ENCODE data around the gene F10.
"Not testable (repeated sequence)": the region's sequence is repeated elsewhere in the genome, so short reads cannot be mapped to it uniquely, and the experiment has no call there.

F10 gene

DNA sequence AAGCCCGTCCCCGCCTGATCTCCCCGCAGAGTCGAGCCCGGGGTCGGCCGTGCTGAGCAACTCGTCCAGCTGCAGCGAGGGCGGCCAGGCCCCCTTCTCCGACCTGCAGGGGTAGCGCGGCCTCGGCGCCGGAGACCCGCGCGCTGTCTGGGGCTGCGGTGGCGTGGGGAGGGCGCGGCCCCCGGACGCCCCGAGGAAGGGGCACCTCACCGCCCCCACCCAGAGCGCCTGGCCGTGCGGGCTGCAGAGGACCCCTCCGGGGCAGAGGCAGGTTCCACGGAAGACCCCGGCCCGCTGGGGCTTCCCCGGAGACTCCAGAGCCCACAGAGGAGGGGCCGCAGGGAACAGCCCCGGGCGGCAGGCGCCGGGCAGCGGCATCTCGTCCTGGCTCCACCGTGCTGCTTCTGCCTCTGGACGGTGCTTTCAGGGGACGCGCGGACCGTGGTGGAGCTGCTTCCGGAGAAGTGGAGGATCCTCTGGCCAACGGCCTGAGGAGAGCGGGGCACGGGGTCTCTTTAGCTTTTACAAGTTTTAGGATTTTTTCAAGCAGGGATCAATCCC, 25.8 kb upstream of the F10 start:
- in situ Hi-C loops (cut with HindIII; ENCODE audit: low sequenced_read_pairs), result no loop called here

GRCh38 chr13:113097651-113098050, 24.9 kb upstream of the F10 start:
- in situ Hi-C loops (cut with HindIII; ENCODE audit: low sequenced_read_pairs), result no loop called here

- in situ Hi-C loops (cut with HindIII; ENCODE audit: low sequenced_read_pairs), result no loop called here
Observed at GRCh38 chr13:113098162-113098732, 24.4 kb upstream of the F10 start.

GRCh38 chr13:113099142-113099541, 23.5 kb upstream of the F10 start:
- in situ Hi-C loops (cut with HindIII; ENCODE audit: low sequenced_read_pairs), result no loop called here

DNA sequence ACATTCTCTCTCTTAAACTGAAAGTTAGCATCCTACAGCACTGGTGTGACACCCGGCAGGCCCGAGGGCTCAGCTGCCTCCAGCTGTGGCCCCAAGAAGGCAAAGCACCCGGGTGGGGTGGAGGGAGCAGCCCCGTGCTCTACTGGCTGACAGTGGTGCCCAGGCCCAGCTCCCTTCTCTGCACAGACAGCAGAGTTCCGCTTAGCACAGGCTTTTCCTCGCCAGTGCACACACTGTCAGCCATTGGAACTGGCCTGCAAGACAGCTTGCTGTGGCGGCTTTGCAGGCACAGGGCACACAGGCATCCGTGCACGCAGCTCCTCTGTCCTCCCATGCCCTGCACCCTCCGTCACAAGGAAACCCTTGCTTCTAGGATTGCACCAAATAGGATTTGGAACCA, 20.3 kb upstream of the F10 start:
- in situ Hi-C loops (cut with HindIII; ENCODE audit: low sequenced_read_pairs), result not testable (repeated sequence)

GRCh38 chr13:113102727-113103126, 19.9 kb upstream of the F10 start:
- in situ Hi-C loops (cut with HindIII; ENCODE audit: low sequenced_read_pairs), result no loop called here

DNA sequence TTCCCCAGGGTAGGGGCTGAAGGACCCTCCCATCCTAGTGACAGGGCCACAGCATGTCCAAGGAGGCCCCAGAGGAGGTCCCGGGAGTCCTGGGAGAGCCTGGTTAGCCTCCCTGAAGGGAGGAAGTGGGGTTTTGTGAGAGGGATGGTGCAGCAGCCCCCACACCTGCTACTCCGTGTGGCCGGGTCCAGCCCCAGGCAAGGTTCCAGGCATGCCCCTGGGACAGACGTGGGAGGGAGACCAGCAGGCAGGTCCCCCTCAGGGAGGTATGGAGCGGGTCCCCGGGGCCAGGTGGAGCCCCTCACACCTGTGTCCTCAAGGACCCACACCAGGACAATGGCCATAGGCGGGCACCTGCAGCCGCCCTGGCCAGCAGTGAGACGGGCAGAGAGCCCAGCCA, 19.0 kb upstream of the F10 start:
- in situ Hi-C loops (cut with HindIII; ENCODE audit: low sequenced_read_pairs), result no loop called here

DNA sequence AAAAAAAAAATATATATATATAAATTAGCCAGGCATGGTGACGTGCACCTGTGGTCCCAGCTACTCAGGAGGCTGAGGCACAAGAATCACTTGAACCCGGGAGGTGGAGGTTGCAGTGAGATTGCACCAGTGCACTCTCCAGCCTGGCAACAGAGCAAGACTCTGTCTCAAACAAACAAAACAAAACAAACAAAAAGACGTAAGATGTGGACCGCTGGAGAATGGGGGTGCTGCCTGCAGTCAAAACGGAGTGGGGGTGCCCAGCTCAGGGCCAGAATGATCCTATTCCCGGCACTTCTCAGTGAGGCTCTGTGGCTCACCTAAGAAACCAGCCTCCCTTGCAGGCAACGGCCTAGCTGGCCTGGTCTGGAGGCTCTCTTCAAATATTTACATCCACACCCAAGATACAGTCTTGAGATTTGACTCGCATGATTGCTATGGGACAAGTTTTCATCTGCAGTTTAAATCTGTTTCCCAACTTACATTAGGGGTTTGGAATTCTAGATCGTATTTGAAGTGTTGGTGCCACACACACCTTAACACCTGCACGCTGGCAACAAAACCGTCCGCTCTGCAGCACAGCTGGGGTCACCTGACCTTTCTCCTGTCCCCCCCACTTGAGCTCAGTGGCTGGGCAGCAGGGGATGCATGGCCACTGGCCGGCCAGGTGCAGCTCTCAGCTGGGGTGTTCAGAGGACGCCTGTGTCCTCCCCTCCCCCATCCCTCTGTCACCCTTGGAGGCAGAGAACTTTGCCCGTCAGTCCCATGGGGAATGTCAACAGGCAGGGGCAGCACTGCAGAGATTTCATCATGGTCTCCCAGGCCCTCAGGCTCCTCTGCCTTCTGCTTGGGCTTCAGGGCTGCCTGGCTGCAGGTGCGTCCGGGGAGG, 17.3 kb upstream of the F10 start, which contains the start of gene F7:
TSS of gene F7 (plus strand) at position 760 of the 889 bp plus-strand sequence. CDS start at position 811, 51 bp downstream.
- in situ Hi-C loops (cut with HindIII; ENCODE audit: low sequenced_read_pairs), result no loop called here

DNA sequence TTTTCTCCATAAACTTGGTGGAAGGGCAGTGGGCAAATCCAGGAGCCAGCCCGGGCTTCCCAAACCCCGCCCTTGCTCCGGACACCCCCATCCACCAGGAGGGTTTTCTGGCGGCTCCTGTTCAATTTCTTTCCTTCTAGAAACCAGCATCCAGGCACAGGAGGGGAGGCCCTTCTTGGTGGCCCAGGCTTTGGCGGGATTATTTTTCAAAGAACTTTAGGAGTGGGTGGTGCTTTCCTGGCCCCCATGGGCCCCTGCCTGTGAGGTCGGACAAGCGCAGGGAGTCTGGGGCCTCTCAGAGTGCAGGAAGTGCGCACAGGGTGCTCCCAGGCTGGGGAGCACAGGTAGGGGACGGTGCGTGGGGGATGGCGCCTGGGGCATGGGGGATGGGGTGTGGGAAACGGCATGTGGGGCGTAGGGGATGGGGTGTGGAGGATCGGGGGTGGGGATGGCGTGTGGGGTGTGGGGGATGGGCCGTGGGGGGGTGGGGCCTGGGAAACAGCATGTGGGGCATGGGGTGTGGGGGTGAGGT, 16.6 kb upstream of the F10 start:
- in situ Hi-C loops (cut with HindIII; ENCODE audit: low sequenced_read_pairs), result no loop called here

DNA sequence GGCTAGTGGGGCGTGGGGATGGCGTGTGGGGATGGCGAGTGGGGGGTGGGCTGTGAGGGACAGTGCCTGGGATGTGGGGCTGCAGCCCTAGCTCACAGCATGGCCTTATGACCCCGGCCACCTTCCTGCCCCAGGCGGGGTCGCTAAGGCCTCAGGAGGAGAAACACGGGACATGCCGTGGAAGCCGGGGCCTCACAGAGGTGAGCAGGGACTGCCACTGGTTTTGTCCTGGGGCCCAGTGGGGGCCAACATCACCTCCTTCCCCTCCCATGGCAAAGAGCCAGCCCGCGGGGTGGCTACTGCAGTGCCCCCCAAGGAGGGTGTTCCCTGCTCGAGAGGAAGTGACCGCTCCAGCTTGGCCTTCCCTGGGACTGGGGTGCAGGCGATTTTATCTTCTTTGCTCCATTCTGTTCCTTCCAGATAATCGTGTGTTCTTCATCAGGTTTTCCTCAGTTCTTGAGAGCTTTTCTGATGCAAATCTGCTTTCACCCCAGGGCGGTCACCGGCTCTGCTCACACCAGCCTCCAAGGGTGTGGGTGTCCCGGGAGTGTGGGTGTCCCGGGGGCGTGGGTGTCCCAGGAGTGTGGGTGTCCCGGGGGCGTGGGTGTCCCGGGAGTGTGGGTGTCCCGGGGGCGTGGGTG, 15.8 kb upstream of the F10 start:
- in situ Hi-C loops (cut with HindIII; ENCODE audit: low sequenced_read_pairs), result no loop called here

GRCh38 chr13:113108521-113108920, 14.1 kb upstream of the F10 start:
- in situ Hi-C loops (cut with HindIII; ENCODE audit: low sequenced_read_pairs), result not testable (repeated sequence)

GRCh38 chr13:113109151-113110047, 13.2 kb upstream of the F10 start:
- in situ Hi-C loops (cut with HindIII; ENCODE audit: low sequenced_read_pairs), result no loop called here

DNA sequence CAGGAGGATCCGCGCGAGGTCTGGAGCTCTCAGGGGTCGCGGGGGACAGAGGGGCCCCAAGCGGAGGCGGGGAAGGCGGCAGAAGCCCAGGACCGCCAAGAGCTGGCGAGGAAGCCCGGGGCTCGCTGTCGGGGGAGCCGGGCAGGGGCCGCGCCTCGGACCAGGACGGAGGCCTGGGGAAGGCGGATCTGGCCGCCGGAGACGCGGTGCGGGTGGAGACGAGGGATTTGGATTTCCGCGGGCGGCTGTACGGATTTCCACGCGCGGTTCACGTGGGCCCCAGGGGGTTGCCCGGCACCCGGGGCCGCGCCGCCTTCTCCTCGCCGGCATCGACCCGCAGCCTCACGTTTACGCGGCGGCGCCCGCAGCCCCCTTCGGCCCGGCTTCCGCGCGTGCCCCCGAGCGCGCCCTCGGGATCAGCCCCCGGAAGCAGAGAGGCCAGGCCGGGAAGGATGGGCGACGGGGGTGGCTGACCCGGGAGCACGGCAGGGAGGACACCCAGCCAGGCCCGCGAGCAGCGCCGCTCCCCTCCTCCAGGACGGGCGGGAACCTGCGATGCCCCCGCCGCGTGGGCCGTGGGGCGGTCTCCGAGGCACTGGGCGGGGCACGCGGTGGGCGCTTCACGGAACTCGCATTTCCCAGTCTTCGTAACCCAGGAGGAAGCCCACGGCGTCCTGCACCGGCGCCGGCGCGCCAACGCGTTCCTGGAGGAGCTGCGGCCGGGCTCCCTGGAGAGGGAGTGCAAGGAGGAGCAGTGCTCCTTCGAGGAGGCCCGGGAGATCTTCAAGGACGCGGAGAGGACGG, 12.3 kb upstream of the F10 start:
- in situ Hi-C loops (cut with HindIII; ENCODE audit: low sequenced_read_pairs), result no loop called here

DNA sequence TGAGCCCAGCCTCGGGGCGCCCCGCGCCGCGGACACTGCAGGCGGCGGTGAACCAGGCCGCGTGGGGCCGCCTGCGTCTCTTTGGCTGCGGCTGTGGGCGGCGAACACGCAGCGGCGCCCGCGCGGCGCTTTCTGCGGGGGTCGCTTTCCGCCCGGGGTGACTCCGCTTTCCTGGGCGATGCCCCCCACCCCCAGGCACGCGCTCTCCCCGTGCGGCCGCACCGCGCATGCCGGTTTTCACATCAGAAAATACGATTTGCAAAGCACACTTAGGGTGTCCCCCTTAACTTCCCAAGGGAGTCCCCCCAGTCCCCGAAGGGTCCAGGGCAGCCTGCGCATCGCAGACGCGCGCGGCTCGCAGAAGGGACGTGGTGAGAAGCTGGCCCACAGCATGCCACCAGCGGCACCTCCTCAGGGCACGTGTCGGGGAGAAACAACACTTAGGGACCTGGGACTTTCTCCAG, 11.7 kb upstream of the F10 start:
- in situ Hi-C loops (cut with HindIII; ENCODE audit: low sequenced_read_pairs), result no loop called here

- in situ Hi-C loops (cut with HindIII; ENCODE audit: low sequenced_read_pairs), result not testable (repeated sequence)
Observed at GRCh38 chr13:113111821-113112220, 10.8 kb upstream of the F10 start.

DNA sequence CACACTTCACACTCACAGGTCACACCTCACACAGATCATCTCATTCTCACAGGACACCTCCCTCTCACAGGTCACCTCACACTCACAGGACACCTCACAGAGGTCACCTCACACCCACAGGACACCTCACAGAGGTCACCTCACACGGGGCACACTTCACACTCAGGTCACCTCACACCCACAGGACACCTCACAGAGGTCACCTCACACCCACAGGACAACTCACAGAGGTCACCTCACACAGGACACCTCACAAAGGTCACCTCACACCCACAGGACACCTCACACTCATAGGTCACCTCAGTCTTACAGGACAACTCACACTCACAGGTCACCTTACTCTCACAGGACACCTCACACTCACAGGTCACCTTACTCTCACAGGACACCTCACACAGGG, 10.1 kb upstream of the F10 start:
- in situ Hi-C loops (cut with HindIII; ENCODE audit: low sequenced_read_pairs), result not testable (repeated sequence)

DNA sequence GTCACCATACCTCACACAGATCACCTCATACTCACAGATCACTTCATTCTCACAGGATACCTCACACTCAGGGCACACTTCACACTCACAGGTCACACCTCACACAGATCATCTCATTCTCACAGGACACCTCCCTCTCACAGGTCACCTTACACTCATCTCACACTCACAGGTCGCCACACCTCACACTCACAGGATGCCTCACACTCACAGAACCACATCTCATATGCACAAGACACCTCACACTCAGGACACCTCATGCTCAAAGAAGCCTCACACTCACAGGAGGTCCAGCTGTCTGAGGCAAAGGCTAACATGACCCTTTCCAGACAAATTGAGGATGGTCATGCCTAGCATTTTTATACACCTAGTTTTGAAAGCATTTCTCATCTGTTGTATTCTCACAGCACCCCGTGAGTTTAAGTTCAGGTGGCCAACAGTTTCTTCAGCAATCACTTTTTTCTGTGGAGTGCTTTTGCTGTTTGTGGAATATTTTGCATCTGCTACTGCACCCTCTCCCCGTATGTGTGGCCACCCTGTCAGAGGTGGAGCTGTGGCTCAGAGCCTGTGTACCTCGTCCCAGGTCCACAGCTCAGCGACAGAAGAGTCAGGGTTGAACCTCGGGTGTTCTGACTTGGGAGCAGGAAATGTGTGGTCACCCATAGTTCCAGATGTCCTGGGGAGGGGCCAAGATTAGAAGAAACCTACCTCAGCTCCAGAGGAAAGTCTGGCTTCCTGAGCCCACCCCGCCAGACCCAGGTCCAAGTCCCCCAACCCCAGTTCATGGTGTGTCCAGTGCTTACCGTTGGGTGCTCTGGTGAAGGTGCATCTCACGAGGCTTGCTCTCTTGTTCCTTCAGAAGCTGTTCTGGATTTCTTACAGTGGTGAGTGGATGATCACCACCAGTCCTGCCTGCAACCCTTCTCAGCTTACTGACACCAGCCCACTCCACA, 9.4 kb upstream of the F10 start:
- in situ Hi-C loops (cut with HindIII; ENCODE audit: low sequenced_read_pairs), result no loop called here

DNA sequence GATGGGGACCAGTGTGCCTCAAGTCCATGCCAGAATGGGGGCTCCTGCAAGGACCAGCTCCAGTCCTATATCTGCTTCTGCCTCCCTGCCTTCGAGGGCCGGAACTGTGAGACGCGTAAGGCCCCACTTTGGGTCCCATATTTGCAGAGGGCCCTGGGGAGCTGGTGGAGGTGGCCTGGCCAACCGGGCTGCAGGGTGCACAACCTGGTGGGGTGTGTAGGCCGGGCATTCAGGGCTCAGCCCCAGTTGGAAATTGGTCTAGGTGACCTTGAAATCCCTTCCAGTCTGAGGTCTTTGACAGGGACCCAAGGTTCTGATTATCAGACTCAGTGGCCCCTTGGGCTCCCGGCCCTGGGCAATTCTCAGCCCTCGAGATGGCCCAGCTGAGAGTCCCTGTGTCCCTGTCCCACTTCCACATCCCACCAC, 8.7 kb upstream of the F10 start:
- in situ Hi-C loops (cut with HindIII; ENCODE audit: low sequenced_read_pairs), result no loop called here

All from endothelial cell of hepatic sinusoid (primary cell).